Uterus (tissue), 2 donors: Measurements from ENCODE around the gene DDX42.

ENCODE experiments used
- POLR2A ChIP-seq, 2 donors: fragments of 450-650 bp; IDR thresholded peaks; one replicate each; pipeline ENCODE4 v1.6.1; 2016; ENCODE audit warnings: antibody characterized with exemption in 2 of 2, mild to moderate bottlenecking in 1 of 2, moderate library complexity in 1 of 2
- TF ChIP-seq, protein P1 (sequence below), 4 experiments: fragments of 200-600 bp in 2 of 4; fragments of 450-650 bp in 2 of 4; sonication (generic) in 2 of 4; IDR thresholded peaks; one replicate each; pipeline ENCODE4 v1.5.1; 2016 to 2019; ENCODE audit warnings: antibody characterized with exemption in 4 of 4, mild to moderate bottlenecking in 2 of 4, moderate library complexity in 1 of 4

DNA sequence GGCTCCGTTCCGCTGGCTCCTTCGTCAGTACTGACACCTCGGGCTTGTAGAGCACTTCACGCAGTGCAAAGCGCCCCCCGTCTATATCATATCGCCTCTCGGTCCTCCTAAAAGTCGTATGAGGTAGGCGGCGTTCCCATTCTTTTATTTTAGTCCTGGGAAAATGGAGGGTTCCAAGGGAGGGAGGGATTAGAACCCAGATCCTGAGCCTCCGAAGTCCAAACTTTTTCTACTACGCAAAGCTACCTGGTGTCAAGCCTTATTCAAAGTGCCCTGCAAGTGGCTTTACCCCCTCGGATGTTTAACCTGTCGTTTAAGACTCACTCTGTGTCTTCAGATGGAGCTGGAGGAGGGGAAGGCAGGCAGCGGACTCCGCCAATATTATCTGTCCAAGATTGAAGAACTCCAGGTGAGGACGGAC is 53.8 kb downstream of the DDX42 start:
- TF ChIP-seq POLR2A (IDR thresholded peaks at IDR 0.05), result no peak
- TF ChIP-seq, protein P1, sequence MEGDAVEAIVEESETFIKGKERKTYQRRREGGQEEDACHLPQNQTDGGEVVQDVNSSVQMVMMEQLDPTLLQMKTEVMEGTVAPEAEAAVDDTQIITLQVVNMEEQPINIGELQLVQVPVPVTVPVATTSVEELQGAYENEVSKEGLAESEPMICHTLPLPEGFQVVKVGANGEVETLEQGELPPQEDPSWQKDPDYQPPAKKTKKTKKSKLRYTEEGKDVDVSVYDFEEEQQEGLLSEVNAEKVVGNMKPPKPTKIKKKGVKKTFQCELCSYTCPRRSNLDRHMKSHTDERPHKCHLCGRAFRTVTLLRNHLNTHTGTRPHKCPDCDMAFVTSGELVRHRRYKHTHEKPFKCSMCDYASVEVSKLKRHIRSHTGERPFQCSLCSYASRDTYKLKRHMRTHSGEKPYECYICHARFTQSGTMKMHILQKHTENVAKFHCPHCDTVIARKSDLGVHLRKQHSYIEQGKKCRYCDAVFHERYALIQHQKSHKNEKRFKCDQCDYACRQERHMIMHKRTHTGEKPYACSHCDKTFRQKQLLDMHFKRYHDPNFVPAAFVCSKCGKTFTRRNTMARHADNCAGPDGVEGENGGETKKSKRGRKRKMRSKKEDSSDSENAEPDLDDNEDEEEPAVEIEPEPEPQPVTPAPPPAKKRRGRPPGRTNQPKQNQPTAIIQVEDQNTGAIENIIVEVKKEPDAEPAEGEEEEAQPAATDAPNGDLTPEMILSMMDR (IDR thresholded peaks at IDR 0.05), result no peak
